SW 1271 (cell line): Measurements from ENCODE around the gene KCNMA1.

Experiments
- DNase-seq, 2 experiments: peaks; one replicate each; lab custom pipeline; 2025; lab: John Stamatoyannopoulos, UW

Gene KCNMA1

DNA sequence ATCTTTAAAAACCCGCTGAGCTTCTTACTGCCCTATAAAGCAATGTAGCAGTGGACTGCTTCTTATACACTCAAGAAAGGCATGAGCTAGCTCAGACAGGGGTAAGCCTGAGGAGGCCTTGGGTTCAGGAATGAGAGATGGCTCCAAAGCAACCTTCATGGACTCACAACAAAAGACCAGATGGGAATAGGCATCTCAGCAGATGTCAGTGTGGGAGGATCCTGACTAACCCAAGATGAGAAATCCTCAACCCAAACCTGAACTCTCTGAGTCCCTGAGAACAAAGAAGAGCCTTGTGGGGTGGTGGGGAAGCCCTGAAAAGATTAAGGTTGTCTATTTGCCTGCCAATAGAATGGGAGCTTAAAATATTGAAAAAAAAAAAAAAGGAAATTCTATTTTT lies 807.4 kb downstream of the KCNMA1 start:
- DNase-seq: no peak

DNA sequence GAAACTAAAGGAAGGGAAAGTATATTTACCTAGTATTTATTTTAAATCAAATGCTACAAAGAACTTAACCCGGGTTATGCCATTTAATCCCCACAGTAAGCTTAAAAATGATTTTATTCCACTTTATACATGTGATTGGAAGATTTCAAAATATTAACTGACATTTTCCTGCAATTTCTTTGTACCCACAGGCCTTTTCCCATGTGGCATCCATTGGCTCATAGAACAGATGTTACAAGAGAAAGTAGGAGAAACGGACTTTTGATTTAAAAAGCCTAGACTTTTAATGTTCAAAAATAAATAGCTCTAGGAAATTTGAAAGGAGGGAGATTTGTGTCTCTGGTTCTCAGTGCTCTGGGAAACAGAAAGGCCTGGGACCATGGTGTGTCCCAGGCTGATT lies 807.9 kb downstream of the KCNMA1 start:
- DNase-seq: no peak
